ENCODE data around the gene KRT31.
"Not testable (repeated sequence)": the region's sequence is repeated elsewhere in the genome, so short reads cannot be mapped to it uniquely, and the experiment has no call there.

Gene KRT31

GRCh38 chr17:41417576-41418015, 20.2 kb upstream of the KRT31 start:
- no peak for DNase-seq (ENCODE audit: low read depth in 2 of 2)

- no peak for DNase-seq (ENCODE audit: low read depth in 2 of 2)
Measured at GRCh38 chr17:41417127-41417526, 19.7 kb upstream of the KRT31 start.

- no peak for DNase-seq (ENCODE audit: low read depth in 2 of 2)
Measured at GRCh38 chr17:41416479-41416878, 19.1 kb upstream of the KRT31 start.

GRCh38 chr17:41415833-41416335, 18.5 kb upstream of the KRT31 start:
- DNase-seq (ENCODE audit: low read depth in 2 of 2), result no peak

- DNase-seq (ENCODE audit: low read depth in 2 of 2), result no peak
Measured at GRCh38 chr17:41415411-41415810, 18.0 kb upstream of the KRT31 start.

GRCh38 chr17:41413982-41414381, 16.6 kb upstream of the KRT31 start:
- DNase-seq (ENCODE audit: low read depth in 2 of 2), result no peak

GRCh38 chr17:41413353-41413957, 16.0 kb upstream of the KRT31 start:
- DNase-seq (ENCODE audit: low read depth in 2 of 2), result no peak

- DNase-seq (ENCODE audit: low read depth in 2 of 2), result no peak
Measured at GRCh38 chr17:41411072-41411840, 13.8 kb upstream of the KRT31 start.

GRCh38 chr17:41407226-41407625, 9.8 kb upstream of the KRT31 start:
- no peak for DNase-seq (ENCODE audit: low read depth in 2 of 2)

GRCh38 chr17:41406205-41406604, 8.8 kb upstream of the KRT31 start:
- no peak for DNase-seq (ENCODE audit: low read depth in 2 of 2)

- DNase-seq (ENCODE audit: low read depth in 2 of 2), result peak; percentile 70 to 73
Measured at GRCh38 chr17:41404024-41404671, 6.7 kb upstream of the KRT31 start.

GRCh38 chr17:41403404-41404023, 6.1 kb upstream of the KRT31 start:
- DNase-seq (ENCODE audit: low read depth in 2 of 2), result no peak

- DNase-seq (ENCODE audit: low read depth in 2 of 2), result no peak
Measured at GRCh38 chr17:41402161-41402560, 4.8 kb upstream of the KRT31 start.

- DNase-seq (ENCODE audit: low read depth in 2 of 2), result no peak
Measured at GRCh38 chr17:41396340-41396739, 1.1 kb downstream of the KRT31 start.

- no peak for DNase-seq (ENCODE audit: low read depth in 2 of 2)
Measured at GRCh38 chr17:41395611-41396010, 1.8 kb downstream of the KRT31 start.

- DNase-seq (ENCODE audit: low read depth in 2 of 2), result not testable (repeated sequence)
Measured at GRCh38 chr17:41395044-41395443, 2.4 kb downstream of the KRT31 start.

- no peak for DNase-seq (ENCODE audit: low read depth in 2 of 2)
Measured at GRCh38 chr17:41394254-41394996, 3.0 kb downstream of the KRT31 start.

- DNase-seq (ENCODE audit: low read depth in 2 of 2), result no peak
Measured at GRCh38 chr17:41393826-41394225, 3.6 kb downstream of the KRT31 start.

- DNase-seq (ENCODE audit: low read depth in 2 of 2), result no peak
Measured at GRCh38 chr17:41393294-41393693, 4.1 kb downstream of the KRT31 start.

- no peak for DNase-seq (ENCODE audit: low read depth in 2 of 2)
Measured at GRCh38 chr17:41392278-41392677, 5.1 kb downstream of the KRT31 start.

- DNase-seq (ENCODE audit: low read depth in 2 of 2), result no peak
Measured at GRCh38 chr17:41391535-41391934, 5.9 kb downstream of the KRT31 start.

All from fibroblast of skin of left biceps (primary cell).